IMR-90 (cell line): ENCODE data around the gene RIC3. TPM values are rescaled to one million over a fixed set of nuclear protein-coding genes. Genes with fewer than 3 reads are reported as not detected.
A peak's percentile ranks its signal among the peaks of the same experiment; 100 is the strongest.

Experiments
- ATAC-seq: fragments of 200-7000 bp; cut with Tn5 transposase; 2 replicates; pipeline ENCODE4 v1.9.1; 2020; ENCODE audit warnings: low read depth, mild to moderate bottlenecking, moderate library complexity
- BruUV-seq: library from RNA; stranded (reverse); fragments of 400-500 nt; replicated peaks from 2 replicates; lab custom pipeline; 2021; lab: Mats Ljungman, UMichigan
- CTCF ChIA-PET: fragments of 300-600 bp; formaldehyde crosslinking; extraction: SDS; loops from one replicate; lab custom pipeline; 2021; ENCODE audit warnings: antibody characterized with exemption; lab: Yijun Ruan, JAX
- POLR2A ChIA-PET: fragments of 300-600 bp; sonication (Branson Sonifier 250); formaldehyde crosslinking; loops from one replicate; lab custom pipeline; 2022; ENCODE audit warnings: antibody characterized with exemption; ENCODE audit not compliant: unreplicated experiment; lab: Charles Lee
- DNase-seq: peaks from one replicate; pipeline ENCODE4 v3.0.0; 2013
- H2AFZ ChIP-seq: replicated peaks from 2 replicates; pipeline ENCODE3; 2013; ENCODE audit warnings: low read length, mild to moderate bottlenecking; ENCODE audit not compliant: poor library complexity
- H2AK5ac ChIP-seq: 2 replicates; pipeline ENCODE4 v1.6.1; 2013; ENCODE audit warnings: low read depth, low read length, inconsistent platforms
- H2AK9ac ChIP-seq: replicated peaks from 2 replicates; pipeline ENCODE3; 2013; ENCODE audit warnings: mild to moderate bottlenecking, low read depth, low read length, moderate library complexity; ENCODE audit not compliant: poor library complexity
- H2BK120ac ChIP-seq: 2 replicates; pipeline ENCODE4 v1.6.1; 2013; ENCODE audit warnings: low read depth, low read length, inconsistent platforms
- H2BK15ac ChIP-seq: 3 replicates; pipeline ENCODE4 v1.6.1; 2013; ENCODE audit warnings: low read depth, low read length, inconsistent platforms
- H2BK20ac ChIP-seq: 2 replicates; pipeline ENCODE4 v1.6.1; 2013; ENCODE audit warnings: low read depth, mild to moderate bottlenecking, inconsistent platforms, low read length, moderate library complexity
- H2BK5ac ChIP-seq: 2 replicates; pipeline ENCODE4 v1.6.1; 2013; ENCODE audit warnings: mild to moderate bottlenecking, low read depth, low read length, inconsistent platforms; ENCODE audit not compliant: poor library complexity, severe bottlenecking
- H3K14ac ChIP-seq: replicated peaks from 2 replicates; pipeline ENCODE4 v1.6.1; 2013; ENCODE audit warnings: low read depth, low read length, inconsistent platforms
- H3K18ac ChIP-seq: 2 replicates; pipeline ENCODE4 v1.6.1; 2013; ENCODE audit warnings: low read depth, low read length, control low read depth
- H3K23ac ChIP-seq: 2 replicates; pipeline ENCODE4 v1.6.1; 2013; ENCODE audit warnings: low read depth, low read length, inconsistent platforms
- H3K27ac ChIP-seq: 2 replicates; pipeline ENCODE4 v1.5.1; 2013; ENCODE audit warnings: mild to moderate bottlenecking, control low read depth, low read length; ENCODE audit not compliant: insufficient read depth
- H3K27me3 ChIP-seq: 2 replicates; pipeline ENCODE4 v1.6.1; 2013; ENCODE audit warnings: low read length; ENCODE audit not compliant: control insufficient read depth, insufficient read depth
- H3K36me3 ChIP-seq: 2 replicates; pipeline ENCODE4 v1.6.1; 2013; ENCODE audit warnings: low read length, mixed read lengths; ENCODE audit not compliant: control insufficient read depth, insufficient read depth
- H3K4ac ChIP-seq: 2 replicates; pipeline ENCODE4 v1.6.1; 2013; ENCODE audit warnings: low read depth, low read length, inconsistent platforms
- H3K4me1 ChIP-seq: 2 replicates; pipeline ENCODE4 v1.6.1; 2013; ENCODE audit warnings: low read length, mixed read lengths; ENCODE audit not compliant: control insufficient read depth, insufficient read depth
- H3K4me2 ChIP-seq: 2 replicates; pipeline ENCODE4 v1.6.1; 2013; ENCODE audit warnings: low read depth, mild to moderate bottlenecking, control low read depth, low read length, moderate library complexity
- H3K4me3 ChIP-seq: 2 replicates; pipeline ENCODE4 v1.5.1; 2013; ENCODE audit warnings: low read depth, mild to moderate bottlenecking, control low read depth, low read length, moderate library complexity; ENCODE audit not compliant: insufficient read depth
- H3K56ac ChIP-seq: 2 replicates; pipeline ENCODE4 v1.6.1; 2013; ENCODE audit warnings: low read length, inconsistent platforms; ENCODE audit not compliant: insufficient read depth; ENCODE audit errors: extremely low read depth
- H3K79me1 ChIP-seq, 2 experiments: 2 replicates each; pipeline ENCODE4 v1.6.1; 2013; ENCODE audit warnings: low read length in 2 of 2, inconsistent platforms in 1 of 2, low read depth in 1 of 2
- H3K9ac ChIP-seq: 2 replicates; pipeline ENCODE4 v1.6.1; 2013; ENCODE audit warnings: low read depth, low read length, control low read depth
- H3K9me1 ChIP-seq: 2 replicates; pipeline ENCODE4 v1.6.1; 2013; ENCODE audit warnings: low read length, inconsistent platforms; ENCODE audit not compliant: insufficient read depth
- H3K9me3 ChIP-seq: 2 replicates; pipeline ENCODE4 v1.6.1; 2013; ENCODE audit warnings: low read length; ENCODE audit not compliant: control insufficient read depth, insufficient read depth
- H4K20me1 ChIP-seq: 2 replicates; pipeline ENCODE4 v1.6.1; 2013; ENCODE audit warnings: low read length, inconsistent platforms; ENCODE audit not compliant: insufficient read depth
- H4K5ac ChIP-seq: 2 replicates; pipeline ENCODE4 v1.6.1; 2013; ENCODE audit warnings: mild to moderate bottlenecking, low read depth, low read length, control low read depth
- H4K8ac ChIP-seq, 2 experiments: 2 replicates each; pipeline ENCODE4 v1.6.1; 2013; ENCODE audit warnings: low read depth in 2 of 2, low read length in 2 of 2, control low read depth in 1 of 2, inconsistent platforms in 1 of 2
- H4K91ac ChIP-seq: 2 replicates; pipeline ENCODE4 v1.6.1; 2013; ENCODE audit warnings: low read depth, low read length, inconsistent platforms; ENCODE audit not compliant: insufficient read depth
- CEBPB ChIP-seq: IDR thresholded peaks from 2 replicates; pipeline ENCODE4 v1.6.1; 2012; ENCODE audit warnings: low read depth, low read length, improper control_type of control experiment
- CHD1 ChIP-seq: IDR thresholded peaks from 2 replicates; pipeline ENCODE4 v1.6.1; 2012; ENCODE audit warnings: low read depth, low read length, improper control_type of control experiment
- CTCF ChIP-seq: conservative IDR thresholded peaks from 2 replicates; pipeline ENCODE4 v1.5.1; 2012; ENCODE audit warnings: mild to moderate bottlenecking, low read depth, low read length, improper control_type of control experiment
- MAFK ChIP-seq: IDR thresholded peaks from 2 replicates; pipeline ENCODE4 v1.6.1; 2012; ENCODE audit warnings: low read depth, low read length, improper control_type of control experiment
- MAZ ChIP-seq: IDR thresholded peaks from 2 replicates; pipeline ENCODE4 v1.6.1; 2012; ENCODE audit warnings: low read depth, mild to moderate bottlenecking, low read length, improper control_type of control experiment, moderate library complexity, borderline replicate concordance
- POLR2A ChIP-seq: IDR thresholded peaks from 2 replicates; pipeline ENCODE4 v1.6.1; 2012; ENCODE audit warnings: mild to moderate bottlenecking, low read depth, low read length
- RAD21 ChIP-seq: IDR thresholded peaks from 2 replicates; pipeline ENCODE4 v1.6.1; 2012; ENCODE audit warnings: low read length, improper control_type of control experiment
- RCOR1 ChIP-seq: IDR thresholded peaks from 2 replicates; pipeline ENCODE4 v1.6.1; 2012; ENCODE audit warnings: mild to moderate bottlenecking, low read length, improper control_type of control experiment; ENCODE audit not compliant: insufficient replicate concordance
- USF2 ChIP-seq: fragments of 150-350 bp; IDR thresholded peaks from 2 replicates; pipeline ENCODE4 v1.6.1; 2017; ENCODE audit warnings: mild to moderate bottlenecking, antibody characterized with exemption, low read length, low read depth
- WGBS, 2 experiments: methylation state at CpG; one replicate each; pipeline versions ENCODE4 v1.1.5 to v1.1.7; 2013; ENCODE audit warnings: missing lambda C conversion rate in 2 of 2; ENCODE audit not compliant: insufficient read length in 1 of 2; ENCODE audit errors: extremely low coverage in 2 of 2; 5-methylcytosine and 5-hydroxymethylcytosine counted together
- dilution Hi-C: fragments of 300-500 bp; cut with HindIII; formaldehyde crosslinking; loops from one replicate; pipeline ENCODE4 v1.14.3; 2018; ENCODE audit warnings: low sequenced_read_pairs; ENCODE audit not compliant: unreplicated experiment
- in situ Hi-C: fragments of 300-500 bp; cut with MboI; formaldehyde crosslinking; loops from 3 replicates; pipeline ENCODE4 v1.14.3; 2019; ENCODE audit warnings: low sequenced_read_pairs, inconsistent platforms, mixed read lengths
- intact Hi-C: fragments of 100-400 bp; cut with micrococcal nuclease; formaldehyde crosslinking; loops from 2 replicates; pipeline ENCODE4 v1.10.0; 2022
- polyA plus RNA-seq, 3 experiments: library from polyadenylated mRNA; depleted of rRNA; stranded (reverse); fragments of >200 nt; gene quantifications; 2 replicates each; pipeline ENCODE4 v1.2.3, GENCODE V29; 2012; ENCODE audit warnings: low replicate concordance in 1 of 3
- total RNA-seq: library from RNA; depleted of rRNA; stranded (reverse); fragments of >200 nt; gene quantifications from 2 replicates; pipeline ENCODE4 v1.2.3, GENCODE V29; 2012
- TF ChIP-seq, protein P1 (sequence below): fragments of 150-350 bp; IDR thresholded peaks from 2 replicates; pipeline ENCODE4 v1.6.1; 2016; ENCODE audit warnings: low read depth, mild to moderate bottlenecking, low read length, moderate library complexity, borderline replicate concordance

RIC3 gene
- total and polyA plus RNA-seq, 2 of the 4 experiments (the other 2 are of a cell fraction) = not detected

GRCh38 chr11:8082391-8083087, 86.3 kb downstream of the RIC3 start:
- no peak overlapping the region for H3K14ac ChIP-seq
- ATAC-seq (no peak), DNase-seq (no peak)
- no peak overlapping the region for H2BK5ac ChIP-seq
- H2BK20ac ChIP-seq = no peak overlapping the region
- no peak overlapping the region; the same call in 1 of the 2 replicates for H3K4me2 ChIP-seq
- dilution Hi-C loops = no loop called here
- no peak overlapping the region for H4K8ac ChIP-seq
- peak overlapping the region; percentile 15 for H2AFZ ChIP-seq
- no peak overlapping the region for H2AK5ac ChIP-seq
- no peak overlapping the region for H3K27ac ChIP-seq
- ChIA-PET POLR2A (no interaction called here), CTCF (interaction anchor here (0.8 to 1.3 kb wide), 4 partner anchors 8 to 76 kb away, joined by 3 to 7 read pairs (median 4); no protein-coding TSS in a partner anchor)
- no peak overlapping the region for H2BK120ac ChIP-seq
- H3K9me1 ChIP-seq = peaks cover 5% of the 10 kb centered on the region; the same call in 1 of the 2 replicates
- in situ Hi-C loops = loop anchor here (25.0 kb wide), 1 partner anchor 395 kb away; no protein-coding TSS in a partner anchor
- H3K4me3 ChIP-seq = no peak overlapping the region
- H3K23ac ChIP-seq = no peak overlapping the region
- H3K9me3 ChIP-seq = no peaks in the 10 kb centered on the region
- peaks cover 3% of the 10 kb centered on the region; the same call in 1 of the 2 replicates for H3K27me3 ChIP-seq
- H4K91ac ChIP-seq = no peak overlapping the region
- H3K18ac ChIP-seq = no peak overlapping the region
- no peak overlapping the region for H4K5ac ChIP-seq
- H2BK15ac ChIP-seq = no peak overlapping the region
- peaks cover 9% of the 10 kb centered on the region for H3K4me1 ChIP-seq
- H3K4ac ChIP-seq = no peak overlapping the region
- no peak overlapping the region for H2AK9ac ChIP-seq
- H3K79me1 ChIP-seq = peaks cover 1 to 37% of the 10 kb centered on the region in 2 experiments; a peak in 2 of 4 replicates
- BruUV-seq = no TSS peak
- H3K36me3 ChIP-seq = no peaks in the 10 kb centered on the region
- intact Hi-C loops = no loop called here
- TF ChIP-seq MAFK (no peak), CEBPB (no peak), USF2 (no peak), RAD21 (no peak), RCOR1 (no peak), POLR2A (no peak), CHD1 (no peak), MAZ (no peak), CTCF (no peak)
- TF ChIP-seq, protein P1, sequence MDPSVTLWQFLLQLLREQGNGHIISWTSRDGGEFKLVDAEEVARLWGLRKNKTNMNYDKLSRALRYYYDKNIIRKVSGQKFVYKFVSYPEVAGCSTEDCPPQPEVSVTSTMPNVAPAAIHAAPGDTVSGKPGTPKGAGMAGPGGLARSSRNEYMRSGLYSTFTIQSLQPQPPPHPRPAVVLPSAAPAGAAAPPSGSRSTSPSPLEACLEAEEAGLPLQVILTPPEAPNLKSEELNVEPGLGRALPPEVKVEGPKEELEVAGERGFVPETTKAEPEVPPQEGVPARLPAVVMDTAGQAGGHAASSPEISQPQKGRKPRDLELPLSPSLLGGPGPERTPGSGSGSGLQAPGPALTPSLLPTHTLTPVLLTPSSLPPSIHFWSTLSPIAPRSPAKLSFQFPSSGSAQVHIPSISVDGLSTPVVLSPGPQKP = no peak
- 78% methylated on average over 6 of the region's 15 CpGs; no CpG with 5 or more reads in 1 of the 2 experiments for WGBS, 2 experiments
- no peak overlapping the region for H3K9ac ChIP-seq
- H3K56ac ChIP-seq = no peak overlapping the region
- H4K20me1 ChIP-seq = peaks cover 37% of the 10 kb centered on the region; the same call in 1 of the 2 replicates
